ENCODE data around the gene TNNI3K.
A peak's percentile ranks its signal among the peaks of the same experiment; 100 is the strongest.

Gene TNNI3K

GRCh38 chr1:74396462-74396861, 161.3 kb downstream of the TNNI3K start:
- DNase-seq, result no peak

GRCh38 chr1:74396933-74397332, 161.7 kb downstream of the TNNI3K start:
- no peak for DNase-seq

DNA sequence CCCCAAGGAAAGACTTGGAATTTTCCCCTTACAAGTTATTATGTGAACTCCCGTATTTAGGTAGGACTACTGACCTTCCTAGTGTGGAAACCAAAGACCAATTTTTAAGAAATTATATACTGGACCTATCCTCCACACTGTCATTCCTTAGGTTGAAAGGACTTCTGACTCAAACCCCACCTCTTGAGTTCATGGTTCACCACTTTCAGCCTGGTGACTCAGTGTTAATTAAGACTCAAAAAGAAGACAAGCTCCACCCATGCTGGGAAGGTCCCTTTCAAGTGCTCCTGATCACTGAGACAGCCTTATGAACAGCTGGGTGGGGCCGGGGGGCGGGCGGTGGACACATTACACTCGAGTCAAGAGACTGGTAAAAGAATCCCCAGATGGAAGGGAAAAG, 164.1 kb downstream of the TNNI3K start:
- no peak for DNase-seq

DNA sequence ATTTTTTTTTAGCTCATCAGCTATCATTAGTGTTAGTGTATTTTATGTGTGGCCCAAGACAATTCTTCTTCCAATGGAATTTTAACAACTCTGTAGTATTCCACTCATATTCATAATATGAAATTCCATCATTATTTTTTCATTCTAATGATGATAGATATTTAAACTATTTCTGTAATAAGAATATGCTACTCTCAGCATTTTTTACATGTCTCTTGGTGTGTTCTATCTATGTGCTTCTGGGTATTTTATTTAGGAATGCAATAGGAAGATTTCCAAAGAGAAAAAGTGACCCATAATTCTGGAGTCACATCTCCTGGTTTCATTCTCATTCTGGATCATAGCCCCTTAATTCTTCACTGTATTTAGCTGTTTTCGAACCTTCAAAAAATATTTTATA, 167.7 kb downstream of the TNNI3K start:
- DNase-seq, result no peak

DNA sequence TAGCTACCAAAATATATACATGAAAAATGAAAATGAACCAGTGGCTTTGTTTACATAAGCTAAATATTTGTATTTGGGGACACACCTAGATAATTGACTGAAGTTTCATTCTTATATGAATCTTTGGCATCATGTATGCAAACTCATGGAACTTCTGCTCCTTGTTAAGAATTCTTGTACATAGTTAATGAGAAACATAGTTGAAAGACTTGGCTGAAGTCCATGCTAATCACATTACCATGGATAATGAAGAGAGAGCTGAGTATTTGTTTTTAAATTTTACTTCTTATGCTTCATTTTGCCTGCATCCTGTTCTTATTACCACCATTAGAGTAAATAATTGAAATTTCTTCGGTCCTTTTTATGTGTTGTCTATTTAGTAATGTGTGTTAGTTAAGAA, 168.4 kb downstream of the TNNI3K start:
- DNase-seq, result no peak

GRCh38 chr1:74406759-74407158, 171.6 kb downstream of the TNNI3K start:
- no peak for DNase-seq

DNA sequence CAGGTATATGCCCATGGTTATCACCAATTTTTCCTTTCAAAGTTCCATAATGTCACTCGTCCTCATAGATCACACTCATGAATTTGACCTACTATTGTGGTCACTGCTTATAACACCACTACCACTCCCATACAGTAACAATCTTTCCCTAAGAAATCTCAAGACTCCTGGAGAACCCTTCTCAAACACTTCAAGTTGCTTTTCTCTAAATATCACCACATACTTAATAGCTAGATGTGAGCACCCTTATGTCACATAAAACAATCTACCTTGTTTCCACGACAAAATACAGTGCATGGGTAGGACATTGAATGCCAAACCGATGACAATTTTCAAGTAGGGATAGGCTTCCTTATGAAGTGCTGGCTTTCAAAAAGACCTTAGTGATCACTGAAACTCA, 172.7 kb downstream of the TNNI3K start:
- no peak for DNase-seq

GRCh38 chr1:74412244-74412643, 177.1 kb downstream of the TNNI3K start:
- no peak for DNase-seq

DNA sequence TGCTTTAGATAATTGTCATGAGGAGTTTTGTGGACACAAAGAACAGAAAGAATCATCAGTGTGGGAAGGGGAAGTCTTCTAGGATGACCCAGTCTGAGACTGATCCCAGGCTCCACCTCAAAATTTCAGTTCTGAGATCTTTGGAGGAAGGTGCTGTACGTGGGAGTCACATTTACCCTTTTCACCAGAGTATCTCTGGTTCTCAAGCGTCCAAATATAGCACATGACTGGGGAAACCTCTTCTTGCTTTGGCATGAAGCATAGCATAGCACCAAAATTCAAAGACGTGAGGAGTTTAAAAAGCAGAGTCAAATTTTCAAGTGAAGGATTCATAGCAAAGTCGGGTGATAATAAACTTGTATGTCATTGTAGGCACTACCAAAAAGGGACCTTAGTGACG, 180.7 kb downstream of the TNNI3K start:
- no peak for DNase-seq

GRCh38 chr1:74419611-74420010, 184.4 kb downstream of the TNNI3K start:
- DNase-seq, result no peak

DNA sequence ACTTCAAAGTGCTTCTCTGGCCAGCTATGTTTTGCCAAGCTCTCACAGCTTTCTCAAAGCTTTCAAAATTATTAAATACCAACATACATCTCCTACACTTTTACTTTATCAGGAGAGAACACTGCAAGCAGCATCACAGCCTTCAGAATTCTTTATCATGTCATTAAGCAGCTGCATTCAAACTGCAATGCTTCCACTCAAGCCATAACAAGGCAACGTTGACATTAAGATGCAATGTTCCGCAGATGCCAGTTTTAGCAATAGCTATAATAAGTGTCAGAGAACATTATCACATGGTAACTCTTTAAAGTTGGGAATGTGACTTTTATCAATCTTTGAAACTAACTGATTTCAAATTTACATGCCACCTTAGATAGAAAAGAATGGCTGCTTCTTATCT, 185.3 kb downstream of the TNNI3K start:
- no peak for DNase-seq

DNA sequence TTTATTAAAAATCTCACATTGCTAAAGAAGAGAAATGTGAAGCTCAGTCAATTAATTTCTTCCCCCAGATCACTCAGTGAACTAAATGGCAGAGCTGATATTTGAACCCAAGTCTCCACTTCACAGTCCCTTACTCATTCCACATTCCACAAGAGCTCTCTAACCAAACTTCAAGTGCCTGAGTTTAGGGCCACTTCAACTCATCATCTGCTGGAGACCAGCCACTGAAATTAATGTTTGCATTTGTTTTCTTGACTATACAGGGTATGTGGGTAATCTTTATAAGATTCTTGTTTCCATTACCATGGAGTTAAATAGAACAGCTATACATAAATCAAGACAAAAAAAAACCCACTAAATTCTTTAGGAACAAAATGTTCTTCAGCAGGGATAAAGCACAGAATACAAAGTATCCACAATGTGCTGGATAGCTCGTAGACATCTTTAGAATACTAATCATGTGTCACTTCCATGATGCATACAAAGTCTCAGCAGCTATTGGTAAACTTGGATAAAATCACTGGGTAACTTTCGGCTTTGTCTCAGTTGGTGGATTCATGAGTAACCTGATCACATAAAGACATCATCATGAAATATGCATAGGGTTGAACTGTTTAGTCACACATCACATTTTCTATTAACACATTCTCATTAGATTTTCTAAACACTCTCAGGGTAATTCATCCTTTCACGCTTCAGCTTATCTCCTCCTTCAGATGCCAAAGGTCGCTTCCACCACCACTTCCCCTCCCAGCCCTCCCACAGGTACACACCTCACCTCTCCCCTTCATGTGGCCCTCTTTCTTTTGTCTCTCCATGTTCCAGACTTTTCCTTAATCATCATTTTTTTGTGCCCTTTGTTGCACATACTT, 187.5 kb downstream of the TNNI3K start:
- DNase-seq, result no peak

DNA sequence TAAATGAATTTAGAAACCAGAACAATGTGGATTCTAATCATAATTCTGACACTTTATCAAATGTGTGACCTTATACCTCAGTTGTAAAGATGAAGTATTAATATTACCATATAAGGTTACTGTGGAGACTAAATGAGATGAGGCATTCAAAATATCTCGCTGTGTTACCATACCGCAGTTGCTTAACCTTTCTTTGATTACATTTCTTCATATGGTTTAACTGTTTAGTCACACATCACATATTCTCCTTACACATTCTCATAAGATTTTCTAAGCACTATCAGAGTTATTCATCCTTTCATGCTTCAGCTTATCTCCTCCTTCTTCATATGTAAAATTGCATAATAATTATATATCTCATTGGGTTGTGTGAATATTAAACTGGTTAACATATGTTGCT, 188.3 kb downstream of the TNNI3K start:
- DNase-seq, result no peak

DNA sequence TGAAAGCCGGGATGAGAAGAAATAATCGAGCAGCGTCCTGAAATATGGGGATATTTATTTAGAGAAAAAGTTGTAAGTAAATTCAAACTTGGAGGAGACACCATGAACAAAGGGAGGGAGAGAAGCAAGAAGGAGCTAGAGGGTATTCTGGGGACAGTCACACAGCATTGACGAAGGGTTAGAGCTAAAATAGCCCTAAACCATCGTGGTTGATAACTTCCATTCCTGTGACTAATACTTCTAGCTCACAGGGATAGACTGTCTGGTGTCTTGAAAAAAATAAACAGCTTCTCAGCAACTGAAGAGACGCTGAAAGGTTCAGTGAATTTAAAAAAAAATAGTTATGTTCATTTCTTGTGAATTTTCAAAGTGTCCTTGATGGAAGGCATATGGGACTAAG, 190.5 kb downstream of the TNNI3K start:
- DNase-seq, result no peak

DNA sequence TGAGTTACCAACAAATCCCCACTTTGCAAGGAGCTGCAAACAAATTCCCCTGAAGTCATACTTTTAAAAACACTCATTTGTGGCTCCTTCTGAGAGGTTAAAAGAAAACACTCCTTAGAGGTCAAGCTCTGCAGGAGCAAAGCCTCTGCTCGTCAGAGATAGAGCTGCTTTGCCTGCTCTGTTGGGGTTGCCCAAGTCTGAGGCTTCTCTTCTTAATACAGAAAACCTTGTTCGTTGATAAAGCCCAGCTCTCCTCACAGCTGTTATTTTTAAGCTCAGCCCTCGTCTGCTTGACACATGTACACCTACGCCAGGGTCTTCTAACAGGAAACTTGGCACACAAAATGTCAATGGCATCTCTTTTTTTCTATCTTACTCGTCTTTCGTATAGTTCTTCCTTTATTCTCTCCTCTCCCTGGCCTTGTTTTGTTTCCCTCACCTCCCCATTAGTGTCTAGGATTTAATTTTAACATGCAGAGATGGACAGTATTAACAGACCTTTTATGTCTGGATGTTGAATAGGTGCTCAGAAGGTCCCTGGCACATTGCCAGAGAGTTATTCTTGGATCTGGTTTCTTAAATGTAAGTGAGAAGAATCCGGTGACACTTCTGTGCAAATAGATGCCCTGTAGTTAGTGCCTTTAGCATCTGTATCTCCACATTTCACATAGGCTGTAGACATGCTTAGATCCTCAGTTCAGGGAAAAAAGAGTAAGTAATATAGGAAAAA, 191.2 kb downstream of the TNNI3K start:
- DNase-seq, result peak; percentile 82

- no peak for DNase-seq
These were observed 192.5 kb downstream of the TNNI3K start for GRCh38 chr1:74427681-74428080.

- DNase-seq, result peak; percentile 89
These were observed 194.4 kb downstream of the TNNI3K start for GRCh38 chr1:74429580-74429979.

GRCh38 chr1:74430342-74430934, 195.3 kb downstream of the TNNI3K start:
- no peak for DNase-seq

GRCh38 chr1:74431531-74431930, 196.3 kb downstream of the TNNI3K start:
- no peak for DNase-seq

DNA sequence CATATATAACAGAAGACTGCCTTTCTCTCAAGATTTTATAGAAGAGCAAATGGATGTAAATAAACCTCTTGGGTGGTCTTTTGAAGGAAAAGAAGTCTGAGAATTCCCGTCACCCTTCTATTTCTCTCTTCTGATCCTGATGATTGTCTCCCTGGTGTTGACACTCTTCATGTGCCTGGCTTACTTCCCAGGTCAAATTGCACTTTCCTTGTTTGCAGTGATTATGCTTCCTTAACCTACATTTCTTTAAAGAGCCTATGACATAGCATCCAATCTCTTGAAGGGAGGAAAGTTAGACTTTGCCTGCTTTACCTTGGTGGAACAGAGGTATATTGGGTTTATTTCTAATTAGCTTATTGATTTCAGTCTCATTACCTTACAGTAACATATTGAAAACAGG, 197.1 kb downstream of the TNNI3K start:
- no peak for DNase-seq

- DNase-seq, result no peak
These were observed 199.1 kb downstream of the TNNI3K start for GRCh38 chr1:74434321-74434720.

DNA sequence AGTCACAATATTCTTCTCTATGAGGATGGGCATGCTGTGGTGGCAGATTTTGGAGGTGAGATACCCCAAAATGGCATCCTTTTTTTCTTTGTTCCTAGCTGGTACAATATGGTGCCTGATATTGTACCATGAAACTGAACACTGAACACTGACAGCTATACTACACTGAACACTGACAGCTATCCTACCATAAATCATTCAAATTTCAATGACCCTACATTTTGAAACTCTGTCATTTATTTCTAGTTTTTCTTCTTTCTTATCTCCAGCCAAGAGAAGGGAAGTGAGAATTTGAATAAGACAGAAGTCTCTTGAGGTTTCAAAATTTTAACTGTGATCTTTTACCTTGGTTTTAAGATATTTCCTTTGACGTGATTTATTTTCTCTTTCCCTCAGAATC, 200.9 kb downstream of the TNNI3K start:
- no peak for DNase-seq

DNA sequence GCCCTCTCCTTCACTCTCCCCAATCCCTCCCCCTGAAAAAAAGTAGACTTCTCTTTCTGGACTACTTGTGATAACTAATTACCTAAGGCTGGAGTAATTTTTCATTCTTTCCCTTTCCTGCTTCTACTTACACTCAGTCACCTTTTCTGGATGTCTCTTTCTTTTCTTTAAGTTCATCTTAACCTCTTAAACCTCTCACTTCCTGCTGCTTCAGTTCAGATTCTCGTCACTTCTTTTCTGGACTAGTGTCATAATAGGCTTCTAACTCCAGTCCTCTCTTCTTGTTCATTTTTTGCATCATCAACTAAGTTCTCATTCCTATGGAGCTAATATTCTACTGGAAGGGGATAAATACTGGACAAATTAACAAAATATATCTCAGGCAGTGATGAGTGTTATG, 201.8 kb downstream of the TNNI3K start:
- DNase-seq, result no peak

GRCh38 chr1:74452035-74452434, 216.8 kb downstream of the TNNI3K start:
- DNase-seq, result no peak

Measured in NCI-H2171 treated with DMSO at 0.1 percent for 48 hours (cell line).